Measurements from ENCODE around the gene C12orf76.

DNA sequence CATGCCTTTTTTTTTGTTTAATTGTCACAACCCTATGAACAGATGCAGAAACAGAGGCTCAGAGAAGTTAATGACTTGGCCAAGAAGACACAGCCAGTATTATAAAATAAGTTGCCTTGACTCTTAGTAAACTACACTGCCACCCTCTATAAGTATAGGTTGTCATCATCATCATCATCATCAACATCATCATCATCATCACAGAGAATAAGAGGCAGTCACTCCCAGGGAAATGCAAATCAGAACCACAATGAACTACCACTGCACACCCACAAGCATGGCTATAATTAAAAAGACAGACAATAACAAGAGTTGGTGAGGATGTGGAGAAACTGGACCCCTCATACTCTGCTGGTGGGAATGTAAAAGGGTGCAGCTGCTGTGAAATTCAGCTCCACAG is 23.2 kb upstream of the C12orf76 start:
- TF ChIP-seq, protein P1, sequence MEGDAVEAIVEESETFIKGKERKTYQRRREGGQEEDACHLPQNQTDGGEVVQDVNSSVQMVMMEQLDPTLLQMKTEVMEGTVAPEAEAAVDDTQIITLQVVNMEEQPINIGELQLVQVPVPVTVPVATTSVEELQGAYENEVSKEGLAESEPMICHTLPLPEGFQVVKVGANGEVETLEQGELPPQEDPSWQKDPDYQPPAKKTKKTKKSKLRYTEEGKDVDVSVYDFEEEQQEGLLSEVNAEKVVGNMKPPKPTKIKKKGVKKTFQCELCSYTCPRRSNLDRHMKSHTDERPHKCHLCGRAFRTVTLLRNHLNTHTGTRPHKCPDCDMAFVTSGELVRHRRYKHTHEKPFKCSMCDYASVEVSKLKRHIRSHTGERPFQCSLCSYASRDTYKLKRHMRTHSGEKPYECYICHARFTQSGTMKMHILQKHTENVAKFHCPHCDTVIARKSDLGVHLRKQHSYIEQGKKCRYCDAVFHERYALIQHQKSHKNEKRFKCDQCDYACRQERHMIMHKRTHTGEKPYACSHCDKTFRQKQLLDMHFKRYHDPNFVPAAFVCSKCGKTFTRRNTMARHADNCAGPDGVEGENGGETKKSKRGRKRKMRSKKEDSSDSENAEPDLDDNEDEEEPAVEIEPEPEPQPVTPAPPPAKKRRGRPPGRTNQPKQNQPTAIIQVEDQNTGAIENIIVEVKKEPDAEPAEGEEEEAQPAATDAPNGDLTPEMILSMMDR (IDR thresholded peaks at IDR 0.05; ENCODE audit: insufficient read depth, low read length) = no peak
- TF ChIP-seq, protein P2, sequence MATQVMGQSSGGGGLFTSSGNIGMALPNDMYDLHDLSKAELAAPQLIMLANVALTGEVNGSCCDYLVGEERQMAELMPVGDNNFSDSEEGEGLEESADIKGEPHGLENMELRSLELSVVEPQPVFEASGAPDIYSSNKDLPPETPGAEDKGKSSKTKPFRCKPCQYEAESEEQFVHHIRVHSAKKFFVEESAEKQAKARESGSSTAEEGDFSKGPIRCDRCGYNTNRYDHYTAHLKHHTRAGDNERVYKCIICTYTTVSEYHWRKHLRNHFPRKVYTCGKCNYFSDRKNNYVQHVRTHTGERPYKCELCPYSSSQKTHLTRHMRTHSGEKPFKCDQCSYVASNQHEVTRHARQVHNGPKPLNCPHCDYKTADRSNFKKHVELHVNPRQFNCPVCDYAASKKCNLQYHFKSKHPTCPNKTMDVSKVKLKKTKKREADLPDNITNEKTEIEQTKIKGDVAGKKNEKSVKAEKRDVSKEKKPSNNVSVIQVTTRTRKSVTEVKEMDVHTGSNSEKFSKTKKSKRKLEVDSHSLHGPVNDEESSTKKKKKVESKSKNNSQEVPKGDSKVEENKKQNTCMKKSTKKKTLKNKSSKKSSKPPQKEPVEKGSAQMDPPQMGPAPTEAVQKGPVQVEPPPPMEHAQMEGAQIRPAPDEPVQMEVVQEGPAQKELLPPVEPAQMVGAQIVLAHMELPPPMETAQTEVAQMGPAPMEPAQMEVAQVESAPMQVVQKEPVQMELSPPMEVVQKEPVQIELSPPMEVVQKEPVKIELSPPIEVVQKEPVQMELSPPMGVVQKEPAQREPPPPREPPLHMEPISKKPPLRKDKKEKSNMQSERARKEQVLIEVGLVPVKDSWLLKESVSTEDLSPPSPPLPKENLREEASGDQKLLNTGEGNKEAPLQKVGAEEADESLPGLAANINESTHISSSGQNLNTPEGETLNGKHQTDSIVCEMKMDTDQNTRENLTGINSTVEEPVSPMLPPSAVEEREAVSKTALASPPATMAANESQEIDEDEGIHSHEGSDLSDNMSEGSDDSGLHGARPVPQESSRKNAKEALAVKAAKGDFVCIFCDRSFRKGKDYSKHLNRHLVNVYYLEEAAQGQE (IDR thresholded peaks at IDR 0.05; ENCODE audit: insufficient replicate concordance, low read depth) = no peak
- TF ChIP-seq SPI1 (IDR thresholded peaks at IDR 0.05; ENCODE audit: borderline replicate concordance, low read depth) = no peak
